SH-SY5Y (cell line): Measurements from ENCODE around the gene TCF7.

Experiments
- GATA2 ChIP-seq: IDR thresholded peaks from 2 replicates; pipeline ENCODE4 v1.6.1; 2011; ENCODE audit warnings: mild to moderate bottlenecking, low read depth, low read length
- GATA3 ChIP-seq: IDR thresholded peaks from 2 replicates; pipeline ENCODE4 v1.6.1; 2011; ENCODE audit warnings: low read depth, mild to moderate bottlenecking, low read length, moderate library complexity

DNA sequence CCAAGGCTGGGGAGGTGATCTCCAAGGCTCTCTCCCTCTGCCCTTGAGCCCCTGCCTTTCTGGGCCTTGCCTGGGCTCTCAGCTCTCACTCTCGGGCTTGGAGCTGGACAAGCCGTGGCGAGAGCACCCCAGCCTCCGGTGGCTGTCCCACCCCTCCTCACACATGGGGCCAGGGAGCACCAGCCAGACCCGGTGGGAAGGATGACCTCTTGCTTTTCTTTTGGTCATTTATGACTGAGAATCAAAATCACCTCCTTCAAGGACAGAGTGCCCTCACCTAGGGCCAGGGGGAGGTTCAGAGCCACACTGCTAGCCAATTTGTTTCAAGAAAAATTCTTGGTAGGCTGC lies 14.1 kb downstream of the TCF7 start:
- no peak for TF ChIP-seq GATA3
- TF ChIP-seq GATA2: no peak
